ENCODE measurements around the gene NAALADL2. TPM values are rescaled to one million over a fixed set of nuclear protein-coding genes. Genes with fewer than 3 reads are reported as not detected.

NAALADL2 gene
- total and polyA plus RNA-seq, 9 of the 15 experiments (the other 6 are each of a cell fraction or from before 2014, with no cell fraction given), result 0.29 to 1.1 (median 0.79) TPM; not detected in 1

DNA sequence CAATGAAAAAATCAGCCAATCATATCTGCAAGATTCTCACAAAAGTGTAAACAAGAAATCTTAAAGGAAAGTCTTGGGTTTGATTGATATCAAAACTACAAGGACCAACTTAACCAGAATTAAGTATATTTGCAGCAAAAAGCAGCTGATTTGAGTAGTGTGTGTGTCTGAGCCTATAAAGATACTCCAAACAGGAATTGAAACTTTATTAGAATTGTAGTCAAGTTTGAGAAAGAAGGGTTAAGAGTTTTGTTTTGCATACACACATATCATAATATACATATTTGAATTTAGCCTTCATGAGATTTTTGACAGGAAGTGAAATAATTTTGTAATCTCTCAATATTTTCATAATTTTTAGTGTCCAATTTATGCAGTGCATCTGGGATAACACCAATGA is 300.1 kb downstream of the NAALADL2 start:
- Histone ChIP-seq H3K9me3 (replicated peaks; ENCODE audit: control insufficient read depth, insufficient read depth, low read depth, low read length) (no peaks in the 10 kb centered on the region; the same call in 1 of the 2 replicates), H3K36me3 (ENCODE audit: control insufficient read depth, insufficient read depth, low read length) (no peaks in the 10 kb centered on the region), H4K20me1 (replicated peaks; ENCODE audit: control insufficient read depth, insufficient read depth, low read length) (no peaks in the 10 kb centered on the region), H3K9me1 (ENCODE audit: control insufficient read depth, insufficient read depth, low read length) (no peaks in the 10 kb centered on the region), H3K4me1 (replicated peaks in 1 of 2; ENCODE audit: control insufficient read depth in 2 of 2, insufficient read depth in 2 of 2, low read length in 2 of 2) (no peaks in the 10 kb centered on the region), H3K4me2 (ENCODE audit: insufficient read depth, low read length) (no peak overlapping the region), H2AFZ (ENCODE audit: low read depth, low read length) (no peak overlapping the region), H3K9ac (ENCODE audit: insufficient read depth in 1 of 2, low read depth in 2 of 2, low read length in 2 of 2) (no peak overlapping the region), H3K27me3 (ENCODE audit: control insufficient read depth in 2 of 2, insufficient read depth in 2 of 2, low read length in 2 of 2) (no peaks in the 10 kb centered on the region), H3K79me2 (ENCODE audit: control insufficient read depth, insufficient read depth, low read length) (no peaks in the 10 kb centered on the region), H3K27ac (ENCODE audit: extremely low read depth, low read depth, low read length) (no peak overlapping the region), H3K4me3 (no peak overlapping the region)
- FAIRE-seq (no peak), DNase-seq (ENCODE audit: extremely low read depth in 1 of 4, low spot score in 3 of 4) (no peak), ATAC-seq (no peak)
- POLR2A ChIA-PET, result no interaction called here
- CTCF ChIA-PET (ENCODE audit: low intra/inter-chr PET ratio), result no interaction called here
- TF ChIP-seq ZNF263 (CRISPR knock-in tag; IDR thresholded peaks at IDR 0.05; ENCODE audit: borderline replicate concordance) (no peak), MTF1 (CRISPR knock-in tag; IDR thresholded peaks at IDR 0.05; ENCODE audit: borderline replicate concordance) (no peak), EGR1 (conservative IDR thresholded peaks at IDR 0.05) (no peak), ZNF174 (CRISPR knock-in tag; IDR thresholded peaks at IDR 0.05) (no peak), ZNF311 (CRISPR knock-in tag; IDR thresholded peaks at IDR 0.05) (no peak), NEUROD1 (IDR thresholded peaks at IDR 0.05; ENCODE audit: borderline replicate concordance, low read depth, low read length, partially characterized antibody) (no peak), MEF2A (IDR thresholded peaks at IDR 0.05; ENCODE audit: control insufficient read depth, low read depth, low read length) (no peak)
- TF ChIP-seq, protein P1, sequence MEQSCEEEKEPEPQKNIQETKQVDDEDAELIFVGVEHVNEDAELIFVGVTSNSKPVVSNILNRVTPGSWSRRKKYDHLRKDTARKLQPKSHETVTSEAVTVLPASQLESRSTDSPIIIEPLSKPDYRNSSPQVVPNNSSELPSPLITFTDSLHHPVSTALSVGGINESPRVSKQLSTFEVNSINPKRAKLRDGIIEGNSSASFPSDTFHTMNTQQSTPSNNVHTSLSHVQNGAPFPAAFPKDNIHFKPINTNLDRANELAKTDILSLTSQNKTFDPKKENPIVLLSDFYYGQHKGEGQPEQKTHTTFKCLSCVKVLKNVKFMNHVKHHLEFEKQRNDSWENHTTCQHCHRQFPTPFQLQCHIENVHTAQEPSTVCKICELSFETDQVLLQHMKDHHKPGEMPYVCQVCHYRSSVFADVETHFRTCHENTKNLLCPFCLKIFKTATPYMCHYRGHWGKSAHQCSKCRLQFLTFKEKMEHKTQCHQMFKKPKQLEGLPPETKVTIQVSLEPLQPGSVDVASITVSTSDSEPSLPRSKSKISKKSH (CRISPR knock-in tag; IDR thresholded peaks at IDR 0.05), result no peak
- no TSS peak for BruUV-seq (replicated peaks)
- in situ Hi-C loops (cut with MboI) (no loop called here), intact Hi-C loops (cut with micrococcal nuclease) (no loop called here)
